Keratinocyte (primary cell): ENCODE data around the gene CFAP210. TPM values are rescaled to one million over a fixed set of nuclear protein-coding genes. Genes with fewer than 3 reads are reported as not detected.

Experiments
- DNase-seq: peaks from one replicate; pipeline ENCODE4 v3.0.0-alpha.2; 2011; ENCODE audit warnings: low read depth, missing footprints, low spot score
- FAIRE-seq: peaks from 2 replicates; lab custom pipeline; 2011; peaks lifted over from hg19 to GRCh38; lab: Jason Lieb, UNC
- H2AFZ ChIP-seq: 2 replicates; pipeline ENCODE4 v1.6.0; 2012; ENCODE audit warnings: low read length, control low read depth, inconsistent platforms; ENCODE audit not compliant: control insufficient read depth
- H3K27ac ChIP-seq: 2 replicates; pipeline ENCODE4 v1.5.1; 2011; ENCODE audit warnings: low read length; ENCODE audit not compliant: control insufficient read depth, insufficient read depth
- H3K27me3 ChIP-seq: 3 replicates; pipeline ENCODE4 v1.6.0; 2011; ENCODE audit warnings: low read length; ENCODE audit not compliant: control insufficient read depth, insufficient read depth; ENCODE audit errors: extremely low read depth
- H3K36me3 ChIP-seq, 2 experiments: 2 replicates in 1 of 2; 3 replicates in 1 of 2; pipeline ENCODE4 v1.5.1; 2011; ENCODE audit warnings: low read length in 2 of 2, mild to moderate bottlenecking in 1 of 2; ENCODE audit not compliant: control insufficient read depth in 2 of 2, insufficient read depth in 2 of 2; ENCODE audit errors: extremely low read depth in 1 of 2
- H3K4me1 ChIP-seq: 3 replicates; pipeline ENCODE4 v1.5.1; 2011; ENCODE audit warnings: low read length; ENCODE audit not compliant: control insufficient read depth, insufficient read depth; ENCODE audit errors: extremely low read depth
- H3K4me2 ChIP-seq: 3 replicates; pipeline ENCODE4 v1.6.0; 2011; ENCODE audit warnings: low read depth, low read length; ENCODE audit not compliant: control insufficient read depth, insufficient read depth; ENCODE audit errors: extremely low read depth
- H3K4me3 ChIP-seq, 3 experiments: fragments of 200-600 bp in 1 of 3; sonication (generic) in 1 of 3; 2 replicates in 2 of 3; 3 replicates in 1 of 3; pipeline ENCODE4 v1.5.1; 2011 to 2016; ENCODE audit warnings: low read length in 3 of 3, mild to moderate bottlenecking in 3 of 3, control low read depth in 2 of 3, inconsistent platforms in 1 of 3, low read depth in 1 of 3, mixed read lengths in 1 of 3, mixed run types in 1 of 3, moderate library complexity in 1 of 3; ENCODE audit not compliant: control insufficient read depth in 2 of 3, insufficient read depth in 2 of 3; ENCODE audit errors: extremely low read depth in 1 of 3
- H3K79me2 ChIP-seq: 2 replicates; pipeline ENCODE4 v1.6.0; 2012; ENCODE audit warnings: low read length; ENCODE audit not compliant: control insufficient read depth, insufficient read depth
- H3K9ac ChIP-seq: 3 replicates; pipeline ENCODE4 v1.6.0; 2011; ENCODE audit warnings: low read length; ENCODE audit not compliant: control insufficient read depth, insufficient read depth; ENCODE audit errors: extremely low read depth
- H3K9me1 ChIP-seq: 3 replicates; pipeline ENCODE4 v1.6.0; 2011; ENCODE audit warnings: low read length; ENCODE audit not compliant: control insufficient read depth, insufficient read depth; ENCODE audit errors: extremely low read depth
- H3K9me3 ChIP-seq: 2 replicates; pipeline ENCODE4 v1.5.1; 2012; ENCODE audit warnings: low read depth, low read length; ENCODE audit not compliant: control insufficient read depth
- H4K20me1 ChIP-seq: 3 replicates; pipeline ENCODE4 v1.6.0; 2011; ENCODE audit warnings: low read length; ENCODE audit not compliant: control insufficient read depth, insufficient read depth; ENCODE audit errors: extremely low read depth
- CTCF ChIP-seq, 3 experiments: IDR thresholded peaks in 1 of 3; conservative IDR thresholded peaks in 1 of 3; optimal IDR thresholded peaks in 1 of 3; 2 replicates in 2 of 3; 3 replicates in 1 of 3; pipeline versions ENCODE3 to v1.5.1; 2011; ENCODE audit warnings: low read length in 3 of 3, mild to moderate bottlenecking in 3 of 3, moderate library complexity in 2 of 3, control low read depth in 1 of 3, inconsistent platforms in 1 of 3; ENCODE audit not compliant: insufficient read depth in 2 of 3; ENCODE audit errors: extremely low read depth in 1 of 3
- EZH2 ChIP-seq: IDR thresholded peaks from one replicate; pipeline ENCODE4 v1.6.1; 2012; ENCODE audit warnings: inconsistent platforms, mild to moderate bottlenecking, low read length, moderate library complexity
- dilution Hi-C: fragments of 300-500 bp; cut with MboI; formaldehyde crosslinking; loops from one replicate; pipeline ENCODE4 v1.7.0; 2020; ENCODE audit warnings: low sequenced_read_pairs; ENCODE audit not compliant: extremely low pct_ligation_motif_present
- polyA plus RNA-seq, 5 experiments: library from polyadenylated mRNA; depleted of rRNA in 3 of 5; stranded (reverse) in 3 of 5; stranded (forward) in 1 of 5; unstranded in 1 of 5; fragments of >200 nt; gene quantifications; 1 replicate in 1 of 5; 2 replicates in 3 of 5; 3 replicates in 1 of 5; pipeline versions ENCODE4 v1.2.1 to v1.2.3, GENCODE V29; 2011 to 2012; ENCODE audit warnings: missing spikeins in 2 of 5, low read depth in 1 of 5, low replicate concordance in 1 of 5

Gene CFAP210
- polyA plus RNA-seq, 1 donor (not counting 4 experiments of a cell fraction or from before 2014, with no cell fraction given): 0.30 TPM

GRCh38 chr2:169625781-169626180, 68.4 kb downstream of the CFAP210 start:
- dilution Hi-C loops: no loop called here
- H4K20me1 ChIP-seq: no peaks in the 10 kb centered on the region
- peaks cover 3 to 10% of the 10 kb centered on the region in 2 experiments for H3K36me3 ChIP-seq
- no peak overlapping the region for H2AFZ ChIP-seq
- no peak overlapping the region for H3K27ac ChIP-seq
- H3K4me1 ChIP-seq: no peaks in the 10 kb centered on the region
- H3K4me3 ChIP-seq: no peak overlapping the region
- no peaks in the 10 kb centered on the region for H3K79me2 ChIP-seq
- no peak for FAIRE-seq
- no peaks in the 10 kb centered on the region for H3K9me3 ChIP-seq
- H3K27me3 ChIP-seq: no peaks in the 10 kb centered on the region
- H3K9ac ChIP-seq: no peak overlapping the region
- DNase-seq: no peak
- TF ChIP-seq CTCF (optimal IDR thresholded peaks at IDR 0.05 in 1 of 3, IDR thresholded peaks at IDR 0.05 in 1 of 3, conservative IDR thresholded peaks at IDR 0.05 in 1 of 3; ENCODE audit: extremely low read depth in 1 of 3, insufficient read depth in 2 of 3, low read length in 3 of 3): no peak
- no peak for TF ChIP-seq EZH2
- H3K9me1 ChIP-seq: no peaks in the 10 kb centered on the region
- H3K4me2 ChIP-seq: no peak overlapping the region

- Histone ChIP-seq H2AFZ (no peak overlapping the region), H3K79me2 (no peaks in the 10 kb centered on the region), H3K36me3 (peaks cover 3 to 10% of the 10 kb centered on the region in 2 experiments), H3K27me3 (no peaks in the 10 kb centered on the region), H3K9me1 (no peaks in the 10 kb centered on the region), H4K20me1 (no peaks in the 10 kb centered on the region), H3K4me1 (no peaks in the 10 kb centered on the region), H3K27ac (no peak overlapping the region), H3K9me3 (no peaks in the 10 kb centered on the region), H3K4me3 (no peak overlapping the region), H3K4me2 (no peak overlapping the region), H3K9ac (no peak overlapping the region)
- TF ChIP-seq CTCF (optimal IDR thresholded peaks at IDR 0.05 in 1 of 3, IDR thresholded peaks at IDR 0.05 in 1 of 3, conservative IDR thresholded peaks at IDR 0.05 in 1 of 3; ENCODE audit: extremely low read depth in 1 of 3, insufficient read depth in 2 of 3, low read length in 3 of 3): no peak
- no peak for TF ChIP-seq EZH2
- dilution Hi-C loops: no loop called here
- FAIRE-seq: no peak
- no peak for DNase-seq
Observed at GRCh38 chr2:169623235-169623634, 71.0 kb downstream of the CFAP210 start.
